ENCODE results near the gene PRKG1.

GRCh38 chr10:51924359-51924758, 850.1 kb downstream of the PRKG1 start:
- no peak for TF ChIP-seq CTCF (conservative IDR thresholded peaks at IDR 0.05; ENCODE audit: low read depth, low read length)
- no peak for TF ChIP-seq CEBPB (IDR thresholded peaks at IDR 0.05; ENCODE audit: low read depth, low read length)
- TF ChIP-seq USF2 (IDR thresholded peaks at IDR 0.05; ENCODE audit: low read depth, low read length) = no peak
- no peak for TF ChIP-seq CHD1 (IDR thresholded peaks at IDR 0.05; ENCODE audit: low read depth, low read length)
- no peak for TF ChIP-seq POLR2A (IDR thresholded peaks at IDR 0.05; ENCODE audit: low read depth, low read length)
- no peak for TF ChIP-seq RCOR1 (IDR thresholded peaks at IDR 0.05; ENCODE audit: insufficient replicate concordance, low read length)
- no peak for TF ChIP-seq NFE2L2 (IDR thresholded peaks at IDR 0.05; ENCODE audit: low read depth, low read length)
- TF ChIP-seq RFX5 (IDR thresholded peaks at IDR 0.05; ENCODE audit: low read depth, low read length) = no peak
- TF ChIP-seq MAFK (IDR thresholded peaks at IDR 0.05; ENCODE audit: low read depth, low read length) = no peak
- TF ChIP-seq BHLHE40 (IDR thresholded peaks at IDR 0.05; ENCODE audit: low read depth, low read length) = no peak
- no peak for TF ChIP-seq RAD21 (IDR thresholded peaks at IDR 0.05; ENCODE audit: low read length)
- no peak for TF ChIP-seq SMC3 (IDR thresholded peaks at IDR 0.05; ENCODE audit: low read depth, low read length)
